Stimulated activated CD4-positive, alpha-beta T cell treated with anti-CD3 and anti-CD28 coated beads, Interleukin-4, amount 100 ng/mL, for 1 hour (primary cell): ENCODE measurements around the gene PACS1.
"Not testable (repeated sequence)": the region's sequence is repeated elsewhere in the genome, so short reads cannot be mapped to it uniquely, and the experiment has no call there.

ENCODE experiments used
- DNase-seq: peaks from one replicate; pipeline ENCODE4 v3.0.0-alpha.2; 2020

The PACS1 gene

DNA sequence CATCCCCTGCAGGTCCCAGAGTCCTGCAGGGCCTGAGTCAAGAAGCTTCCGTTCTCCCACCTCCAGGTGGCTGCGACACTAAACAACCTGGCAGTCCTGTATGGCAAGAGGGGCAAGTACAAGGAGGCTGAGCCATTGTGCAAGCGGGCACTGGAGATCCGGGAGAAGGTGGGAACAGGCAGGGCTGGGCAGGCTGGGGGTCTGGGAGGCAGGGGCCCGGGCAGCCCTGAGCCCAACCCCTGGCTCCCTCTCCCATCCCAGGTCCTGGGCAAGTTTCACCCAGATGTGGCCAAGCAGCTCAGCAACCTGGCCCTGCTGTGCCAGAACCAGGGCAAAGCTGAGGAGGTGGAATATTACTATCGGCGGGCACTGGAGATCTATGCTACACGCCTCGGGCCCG, 193.7 kb downstream of the PACS1 start:
- no peak for DNase-seq

DNA sequence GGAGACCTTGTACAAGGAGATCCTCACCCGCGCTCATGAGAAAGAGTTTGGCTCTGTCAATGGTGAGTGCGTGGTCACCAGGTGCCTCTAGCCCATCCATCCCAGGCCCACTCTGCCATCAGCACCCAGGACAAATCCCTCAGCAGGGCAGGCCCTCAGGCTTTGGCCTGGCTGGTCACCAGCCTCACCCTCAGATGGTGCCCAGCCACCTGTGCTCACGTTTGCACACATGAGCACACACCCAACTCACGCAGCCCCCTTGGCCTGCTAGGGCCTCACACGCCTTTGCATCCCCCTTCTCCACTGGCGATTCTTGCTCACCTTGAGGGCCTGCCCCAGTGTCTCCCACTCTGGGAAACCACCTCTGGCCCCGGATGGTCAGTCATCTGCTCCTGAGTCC, 194.3 kb downstream of the PACS1 start:
- DNase-seq = no peak

DNA sequence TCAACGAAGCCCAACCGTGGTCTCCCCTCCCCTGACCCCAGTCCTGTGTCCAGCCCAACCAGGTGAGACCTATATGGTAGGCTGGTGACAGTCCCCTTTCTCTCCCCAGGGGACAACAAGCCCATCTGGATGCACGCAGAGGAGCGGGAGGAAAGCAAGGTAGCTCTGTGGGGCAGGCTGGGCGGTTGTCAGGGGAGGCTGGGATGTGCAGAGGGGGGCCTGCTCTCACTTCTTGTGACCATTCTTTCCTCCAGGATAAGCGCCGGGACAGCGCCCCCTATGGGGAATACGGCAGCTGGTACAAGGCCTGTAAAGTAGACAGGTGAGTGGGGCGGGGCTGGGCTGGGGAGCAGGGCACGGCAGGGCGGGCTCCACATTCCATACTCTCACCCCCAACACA, 194.8 kb downstream of the PACS1 start:
- peak; percentile 45 for DNase-seq

DNA sequence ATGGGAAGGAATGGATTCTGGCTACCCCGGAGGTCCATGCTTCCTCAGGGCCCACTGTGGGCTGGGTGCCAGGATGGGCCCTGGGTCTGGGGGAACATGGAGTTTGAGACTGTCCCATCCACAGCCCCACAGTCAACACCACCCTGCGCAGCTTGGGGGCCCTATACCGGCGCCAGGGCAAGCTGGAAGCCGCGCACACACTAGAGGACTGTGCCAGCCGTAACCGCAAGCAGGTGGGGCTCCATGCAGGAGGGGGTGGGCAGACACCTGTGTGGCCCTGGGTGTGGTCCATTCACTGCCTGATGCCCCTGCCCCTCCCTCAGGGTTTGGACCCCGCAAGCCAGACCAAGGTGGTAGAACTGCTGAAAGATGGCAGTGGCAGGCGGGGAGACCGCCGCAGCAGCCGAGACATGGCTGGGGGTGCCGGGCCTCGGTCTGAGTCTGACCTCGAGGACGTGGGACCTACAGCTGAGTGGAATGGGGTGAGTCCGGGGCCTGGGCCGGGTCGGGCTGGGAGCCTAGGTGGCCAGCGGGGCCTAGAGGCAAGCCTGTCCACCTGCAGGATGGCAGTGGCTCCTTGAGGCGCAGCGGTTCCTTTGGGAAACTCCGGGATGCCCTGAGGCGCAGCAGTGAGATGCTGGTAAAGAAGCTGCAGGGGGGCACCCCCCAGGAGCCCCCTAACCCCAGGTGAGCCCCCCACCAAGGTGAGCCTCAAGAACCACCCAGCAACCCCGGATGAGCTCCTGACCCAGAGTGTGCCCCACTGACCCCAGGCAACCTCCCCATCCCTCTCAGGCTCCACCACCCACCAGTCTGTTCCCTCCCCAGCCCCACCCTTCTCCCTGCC, 195.7 kb downstream of the PACS1 start:
- no peak for DNase-seq

DNA sequence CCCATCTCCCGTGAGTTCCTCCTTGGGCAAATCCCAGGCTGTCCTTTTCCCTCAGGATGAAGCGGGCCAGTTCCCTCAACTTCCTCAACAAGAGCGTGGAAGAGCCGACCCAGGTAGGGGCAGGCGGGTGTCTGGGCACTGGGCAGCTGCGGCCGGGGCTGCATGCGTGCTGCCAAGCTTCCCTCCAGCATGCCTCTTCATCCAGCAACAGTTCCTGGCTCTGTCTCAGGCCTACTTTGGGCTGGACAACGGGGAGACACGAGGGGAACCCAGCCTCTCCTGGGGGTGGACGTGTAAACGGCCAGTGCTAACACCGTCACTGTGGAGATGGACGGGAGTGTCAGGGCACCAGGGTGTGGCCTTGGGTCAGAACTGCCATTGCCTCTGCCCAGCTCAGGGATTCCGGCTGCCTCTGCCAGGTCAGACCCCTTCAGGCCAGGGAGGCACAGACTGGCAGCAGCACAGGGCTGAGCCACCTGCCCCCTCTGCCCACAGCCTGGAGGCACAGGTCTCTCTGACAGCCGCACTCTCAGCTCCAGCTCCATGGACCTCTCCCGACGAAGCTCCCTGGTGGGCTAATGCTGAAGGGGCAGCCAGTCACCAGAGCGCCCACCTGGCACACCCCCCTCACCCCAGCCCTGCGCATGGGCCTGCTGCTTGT, 196.4 kb downstream of the PACS1 start:
- DNase-seq = no peak

DNA sequence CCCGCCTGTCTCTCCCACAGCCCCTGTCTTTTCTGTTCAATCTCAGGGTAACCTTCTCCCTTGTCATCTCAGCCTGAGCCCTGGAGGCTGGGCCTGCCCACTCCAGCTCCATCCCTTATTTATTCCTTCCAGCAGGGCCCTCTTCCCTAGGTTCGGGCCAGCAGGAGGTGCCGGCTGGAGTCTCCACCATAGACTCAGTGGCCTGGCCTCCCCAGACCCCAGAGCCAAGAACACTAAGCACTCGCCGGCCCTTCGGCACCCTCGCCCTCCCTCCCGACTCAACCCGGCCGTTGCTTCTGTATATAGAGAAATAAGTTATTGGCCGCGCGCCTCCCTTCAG, 196.9 kb downstream of the PACS1 start:
- DNase-seq = no peak

DNA sequence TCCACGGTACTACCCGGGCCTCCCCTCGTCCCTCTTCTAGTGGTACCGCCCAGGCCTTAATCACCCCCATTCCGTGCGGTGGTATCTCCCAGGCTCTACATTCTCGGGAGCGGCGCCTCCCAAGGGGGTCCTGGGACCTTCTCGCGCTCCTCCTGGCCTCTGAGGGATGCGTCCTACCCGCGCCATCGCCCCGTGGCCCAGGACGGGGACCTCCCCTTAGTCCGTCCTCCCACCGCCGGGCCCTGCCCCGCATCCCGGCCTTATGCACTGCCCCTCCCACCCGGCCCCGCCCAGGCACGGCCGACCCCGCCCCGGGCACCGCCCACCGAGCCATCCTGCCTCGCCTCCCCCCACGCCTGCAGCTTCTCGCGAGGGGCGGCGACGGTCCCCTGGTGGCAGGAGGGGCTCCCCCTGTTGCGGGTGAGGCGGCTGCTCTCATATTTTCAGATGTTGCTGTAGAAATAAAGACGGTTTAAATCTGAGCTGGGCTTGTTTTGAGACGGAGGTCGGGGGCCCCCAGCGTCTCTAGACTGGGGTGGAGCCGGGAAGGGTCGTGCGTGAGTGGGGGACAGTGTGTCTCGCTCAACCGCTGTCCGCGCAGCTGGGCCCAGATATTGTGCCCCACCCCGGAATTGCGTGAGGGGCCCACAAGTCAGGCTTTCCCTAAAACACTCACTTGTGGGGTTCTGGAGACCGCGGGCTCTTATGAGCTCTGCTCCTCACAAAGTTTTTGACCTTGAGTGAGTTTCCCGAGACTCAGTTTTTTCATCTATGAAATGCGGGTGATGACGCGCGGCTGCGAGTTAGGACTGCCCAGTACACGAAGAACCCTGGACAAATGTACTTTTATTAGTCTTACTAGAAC, 197.5 kb downstream of the PACS1 start:
- DNase-seq = peak; percentile 86

DNA sequence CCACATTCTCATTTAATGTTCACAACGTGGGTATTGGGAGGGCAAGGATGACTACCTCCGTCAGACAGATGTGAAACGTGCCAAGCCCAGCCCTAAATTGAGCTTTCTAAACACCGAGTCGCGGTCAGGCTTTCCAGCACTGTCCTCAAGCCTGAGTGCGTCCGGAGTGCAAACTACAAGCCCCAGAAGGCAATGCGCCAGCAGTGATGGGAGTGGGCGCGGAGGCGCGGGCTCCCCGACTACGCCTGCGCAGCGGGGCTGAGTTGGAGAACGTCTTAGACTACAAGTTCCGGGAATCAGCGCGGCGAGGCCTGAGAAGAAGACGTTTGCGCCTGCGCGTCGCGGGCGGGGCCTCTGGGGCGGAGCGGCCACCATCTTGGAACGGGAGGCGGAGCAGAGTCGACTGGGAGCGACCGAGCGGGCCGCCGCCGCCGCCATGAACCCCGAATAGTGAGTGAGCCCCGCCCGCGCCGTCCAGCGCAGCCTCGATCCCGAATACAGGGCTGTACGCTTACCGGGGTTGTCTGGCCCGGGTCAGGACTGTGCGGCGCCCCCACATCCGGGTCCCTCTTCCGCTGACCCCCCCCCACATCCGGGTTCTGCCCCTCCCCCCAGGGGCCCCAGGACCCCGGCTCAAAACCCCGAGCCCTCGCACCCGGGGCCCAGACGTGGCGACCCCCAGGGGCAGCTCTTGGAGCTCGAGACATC, 198.3 kb downstream of the PACS1 start, which contains the start of gene RAB1B:
Gene RAB1B, plus strand, starts transcription at position 396 of the 708 bp plus-strand sequence. Its CDS starts 41 bp downstream, at position 437.
- DNase-seq = peak; percentile 100

DNA sequence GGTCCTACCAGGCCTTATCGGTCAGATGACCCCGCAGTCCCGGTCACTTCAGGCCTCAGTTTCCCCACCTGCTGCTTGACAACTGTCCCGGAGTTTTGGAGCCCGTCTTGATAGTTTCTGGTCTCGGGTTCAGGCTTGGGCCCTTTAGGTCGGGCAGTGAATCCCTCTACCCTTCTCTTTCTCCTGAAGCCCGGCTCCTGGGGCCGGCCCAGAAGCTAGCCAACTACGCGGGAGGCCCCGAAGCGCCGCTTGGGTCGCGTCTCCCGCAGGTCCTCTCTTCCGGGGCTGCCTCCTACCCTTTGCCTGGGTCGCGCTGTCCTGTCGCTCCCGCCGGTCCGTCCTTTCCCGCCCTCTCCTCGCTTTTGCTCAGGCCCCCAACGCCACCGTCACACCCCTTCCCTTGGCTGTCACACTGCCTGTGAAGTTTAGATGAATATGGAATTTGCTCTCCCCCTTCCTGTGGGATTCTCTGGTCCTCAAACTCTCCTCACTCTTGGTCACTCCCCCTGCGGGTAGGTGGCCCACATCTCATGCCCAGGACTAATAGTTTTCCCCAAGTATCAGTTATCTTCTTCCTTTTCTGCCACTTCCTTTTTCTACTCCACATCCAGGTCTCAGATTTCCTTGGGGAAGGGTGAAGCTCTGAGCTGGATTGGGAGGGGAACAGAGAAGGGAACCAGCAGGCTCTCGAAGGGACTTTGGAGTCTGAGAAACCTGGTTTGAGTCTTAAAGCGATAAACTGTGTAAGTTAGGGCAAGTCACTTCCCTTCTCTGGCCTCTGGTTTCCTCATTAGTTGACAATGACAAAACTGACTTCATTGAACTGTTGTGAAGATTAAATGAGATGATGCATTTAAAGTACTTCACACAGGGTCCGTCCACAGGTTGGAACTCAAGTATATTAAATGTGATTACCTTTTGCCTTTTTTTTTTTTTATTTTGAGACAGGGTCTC, 199.2 kb downstream of the PACS1 start:
- no peak for DNase-seq

DNA sequence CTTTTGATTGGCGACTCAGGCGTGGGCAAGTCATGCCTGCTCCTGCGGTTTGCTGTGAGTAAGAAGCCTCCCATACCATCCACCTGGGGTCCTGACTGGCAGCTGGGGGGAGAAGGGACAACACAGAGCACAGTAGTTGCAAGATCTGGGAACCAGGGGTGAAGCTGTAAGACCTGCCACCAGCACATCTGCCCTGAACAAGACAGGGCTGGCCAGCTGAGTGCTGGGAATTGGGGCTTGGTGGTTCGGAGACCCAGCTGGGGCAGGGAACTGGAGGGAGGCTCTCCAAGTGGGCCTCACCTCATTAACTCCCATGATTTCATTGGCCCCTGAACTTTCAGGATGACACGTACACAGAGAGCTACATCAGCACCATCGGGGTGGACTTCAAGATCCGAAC, 201.7 kb downstream of the PACS1 start:
- DNase-seq = no peak

DNA sequence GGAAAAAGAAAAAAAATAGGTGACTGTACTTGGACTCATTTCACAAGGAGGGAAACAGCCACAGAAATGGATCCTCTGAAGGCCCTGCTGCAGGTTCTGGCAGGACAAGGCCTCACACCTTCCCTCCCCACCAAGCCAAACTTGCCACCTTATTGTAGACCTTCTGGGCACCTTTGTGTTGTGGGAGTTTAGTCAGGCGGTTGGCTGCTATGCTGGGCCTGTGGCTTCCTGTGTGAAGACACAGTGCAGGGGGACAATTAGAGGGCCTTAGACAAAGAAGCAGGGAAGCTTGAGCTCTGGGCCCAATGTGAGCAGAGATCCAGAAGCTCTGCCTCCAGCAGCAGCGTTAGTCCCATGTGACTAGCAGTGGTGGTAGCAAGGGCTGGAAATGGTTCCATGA, 202.5 kb downstream of the PACS1 start:
- DNase-seq = no peak

DNA sequence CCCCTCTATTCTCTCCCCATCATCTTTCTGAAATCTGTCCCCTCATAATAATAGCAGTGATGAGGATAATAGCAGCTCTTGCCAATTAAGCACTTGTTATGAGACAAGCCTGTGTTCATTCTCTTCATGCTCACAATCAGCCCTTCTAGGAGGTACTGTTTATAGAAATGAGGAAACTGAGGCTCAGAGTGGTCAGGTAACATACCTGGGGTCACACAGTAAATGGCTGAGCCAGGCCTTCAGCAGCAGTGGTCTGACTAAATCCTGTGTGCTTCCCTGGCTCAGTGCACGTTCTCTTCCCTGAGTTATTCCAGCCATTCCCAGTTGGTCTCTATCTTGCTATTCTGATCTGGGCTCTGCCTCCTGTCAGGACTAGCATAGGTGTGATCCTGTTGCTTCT, 204.1 kb downstream of the PACS1 start:
- no peak for DNase-seq

DNA sequence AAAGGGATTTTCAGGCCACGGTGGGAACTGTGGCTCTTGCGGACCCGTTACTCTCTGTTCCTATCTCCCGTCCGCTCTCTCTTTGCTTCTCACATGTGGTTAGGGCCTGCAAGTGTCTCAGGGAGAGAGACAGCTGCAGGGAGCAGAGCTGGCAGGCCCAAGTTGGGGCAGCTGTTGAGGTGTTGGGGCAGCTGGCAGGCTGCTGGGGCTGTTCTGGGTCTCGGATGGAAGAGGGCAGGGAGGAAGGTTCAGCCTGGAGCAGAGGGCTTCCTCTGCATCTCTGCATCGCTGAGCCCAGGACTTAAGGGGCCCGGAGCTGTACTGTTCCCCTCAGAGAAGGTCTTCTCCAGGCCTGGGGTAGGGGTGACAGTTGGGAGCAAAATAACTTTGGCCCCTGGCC, 205.3 kb downstream of the PACS1 start:
- DNase-seq = no peak

DNA sequence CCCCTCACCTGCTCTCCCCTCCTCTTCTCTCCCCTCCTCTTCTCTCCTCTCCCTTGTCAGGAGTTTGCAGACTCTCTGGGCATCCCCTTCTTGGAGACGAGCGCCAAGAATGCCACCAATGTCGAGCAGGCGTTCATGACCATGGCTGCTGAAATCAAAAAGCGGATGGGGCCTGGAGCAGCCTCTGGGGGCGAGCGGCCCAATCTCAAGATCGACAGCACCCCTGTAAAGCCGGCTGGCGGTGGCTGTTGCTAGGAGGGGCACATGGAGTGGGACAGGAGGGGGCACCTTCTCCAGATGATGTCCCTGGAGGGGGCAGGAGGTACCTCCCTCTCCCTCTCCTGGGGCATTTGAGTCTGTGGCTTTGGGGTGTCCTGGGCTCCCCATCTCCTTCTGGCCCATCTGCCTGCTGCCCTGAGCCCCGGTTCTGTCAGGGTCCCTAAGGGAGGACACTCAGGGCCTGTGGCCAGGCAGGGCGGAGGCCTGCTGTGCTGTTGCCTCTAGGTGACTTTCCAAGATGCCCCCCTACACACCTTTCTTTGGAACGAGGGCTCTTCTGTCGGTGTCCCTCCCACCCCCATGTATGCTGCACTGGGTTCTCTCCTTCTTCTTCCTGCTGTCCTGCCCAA, 206.0 kb downstream of the PACS1 start:
- DNase-seq = no peak

DNA sequence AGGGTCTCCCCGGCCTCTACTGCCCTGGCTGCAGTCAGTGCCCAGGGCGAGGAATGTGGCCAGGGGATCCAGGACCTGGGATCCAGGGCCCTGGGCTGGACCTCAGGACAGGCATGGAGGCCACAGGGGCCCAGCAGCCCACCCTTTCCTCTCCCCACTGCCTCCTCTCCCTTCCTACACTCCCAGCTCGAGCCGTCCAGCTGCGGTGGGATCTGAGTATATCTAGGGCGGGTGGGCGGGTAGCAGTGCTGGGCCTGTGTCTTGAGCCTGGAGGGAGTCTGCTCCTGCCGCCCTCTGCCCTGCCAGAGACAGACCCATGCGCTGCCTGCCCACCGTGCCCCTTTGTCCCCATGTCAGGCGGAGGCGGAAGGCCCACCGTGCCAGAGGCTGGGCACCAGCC, 206.5 kb downstream of the PACS1 start:
- not testable (repeated sequence) for DNase-seq

DNA sequence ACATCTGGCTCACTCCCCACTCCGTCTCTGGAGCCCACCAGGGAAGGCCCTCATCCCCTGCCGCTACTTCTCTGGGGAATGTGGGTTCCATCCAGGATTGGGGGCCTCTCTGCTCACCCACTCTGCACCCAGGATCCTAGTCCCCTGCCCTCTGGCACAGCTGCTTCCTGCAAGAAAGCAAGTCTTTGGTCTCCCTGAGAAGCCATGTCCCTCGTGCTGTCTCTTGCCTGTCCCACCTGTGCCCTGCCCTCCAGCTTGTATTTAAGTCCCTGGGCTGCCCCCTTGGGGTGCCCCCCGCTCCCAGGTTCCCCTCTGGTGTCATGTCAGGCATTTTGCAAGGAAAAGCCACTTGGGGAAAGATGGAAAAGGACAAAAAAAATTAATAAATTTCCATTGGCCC, 207.0 kb downstream of the PACS1 start:
- not testable (repeated sequence) for DNase-seq

DNA sequence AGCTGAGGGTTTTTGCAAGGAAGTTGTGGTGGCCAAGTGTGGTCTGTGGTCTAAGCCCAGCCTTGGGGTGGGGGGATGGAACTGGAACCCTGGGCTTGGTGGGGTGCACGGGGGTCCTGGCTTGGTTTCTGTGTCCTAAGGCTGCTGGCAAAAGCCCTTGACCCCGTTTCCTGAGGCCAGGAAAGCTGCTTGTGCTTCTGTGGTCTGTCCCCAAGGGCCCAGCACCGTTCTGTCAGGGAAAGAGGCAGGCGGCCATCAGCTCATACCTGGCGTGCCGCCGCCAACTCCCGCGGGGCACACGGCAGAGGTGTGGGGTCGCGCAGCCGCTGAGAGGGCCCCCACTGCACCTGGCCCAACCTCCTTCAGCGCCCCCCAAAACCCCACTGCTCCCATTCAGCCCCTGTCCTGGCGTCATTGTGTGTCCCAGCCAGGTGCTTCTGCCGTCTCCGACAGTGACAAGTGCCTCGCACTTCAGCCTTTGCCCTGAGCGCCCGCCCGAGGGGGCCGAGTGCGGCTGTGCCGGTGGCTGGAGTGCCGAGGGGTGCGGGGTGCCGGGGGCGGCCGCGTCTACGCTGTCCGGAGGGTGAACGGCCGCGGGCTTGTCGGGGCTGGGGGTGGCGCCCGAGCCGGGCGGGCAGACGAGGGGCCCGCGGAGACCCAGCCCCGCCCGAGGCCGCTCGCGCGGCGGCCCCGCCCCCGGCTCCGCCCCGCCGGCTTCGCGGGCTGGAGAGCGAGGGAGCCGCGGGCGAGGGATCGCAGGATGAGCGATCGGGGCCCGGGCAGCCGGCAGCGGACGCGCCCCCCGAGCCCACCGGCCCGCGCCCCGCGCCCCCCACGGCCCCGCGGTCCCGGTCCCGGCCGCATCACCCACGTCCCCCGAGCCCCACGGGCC, 207.6 kb downstream of the PACS1 start, which contains the start of gene CNIH2:
Gene CNIH2, plus strand, starts transcription at position 705 of the 892 bp plus-strand sequence. CDS start 282 bp downstream, outside the sequence.
- peak; percentile 61 for DNase-seq

DNA sequence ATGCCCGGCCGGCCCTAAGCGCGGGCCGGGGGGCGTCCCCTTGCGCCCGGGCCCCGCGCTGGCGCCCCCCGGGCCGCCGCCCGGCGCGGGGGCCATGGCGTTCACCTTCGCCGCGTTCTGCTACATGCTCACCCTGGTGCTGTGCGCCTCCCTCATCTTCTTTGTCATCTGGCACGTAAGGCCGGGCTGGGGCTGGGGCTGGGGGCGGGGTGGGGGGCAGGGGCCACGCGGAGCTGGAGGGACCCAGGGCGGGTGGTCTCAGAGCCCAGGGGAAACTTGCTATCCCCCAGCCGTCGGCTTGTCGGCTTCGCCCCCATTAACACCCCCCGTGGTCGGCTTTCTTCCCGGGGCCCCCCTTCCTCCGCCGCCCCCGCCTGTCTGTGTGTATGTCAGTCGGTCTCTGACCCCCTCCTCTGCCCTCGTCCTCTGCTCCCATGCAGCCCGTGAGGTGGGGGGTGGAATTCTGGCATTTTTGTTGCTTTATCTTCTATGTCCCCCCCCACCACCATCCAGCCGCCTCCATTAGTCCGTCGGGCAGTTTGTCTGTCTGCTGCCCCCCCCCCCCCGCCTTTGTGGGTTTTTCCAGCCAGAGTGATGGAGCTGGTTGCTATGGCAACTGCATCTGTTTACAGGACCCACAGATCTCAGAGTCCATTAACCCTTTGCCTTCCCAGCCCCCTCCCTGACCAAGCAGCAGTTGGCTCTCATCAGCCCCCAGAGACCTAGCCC, 208.5 kb downstream of the PACS1 start:
- no peak for DNase-seq

DNA sequence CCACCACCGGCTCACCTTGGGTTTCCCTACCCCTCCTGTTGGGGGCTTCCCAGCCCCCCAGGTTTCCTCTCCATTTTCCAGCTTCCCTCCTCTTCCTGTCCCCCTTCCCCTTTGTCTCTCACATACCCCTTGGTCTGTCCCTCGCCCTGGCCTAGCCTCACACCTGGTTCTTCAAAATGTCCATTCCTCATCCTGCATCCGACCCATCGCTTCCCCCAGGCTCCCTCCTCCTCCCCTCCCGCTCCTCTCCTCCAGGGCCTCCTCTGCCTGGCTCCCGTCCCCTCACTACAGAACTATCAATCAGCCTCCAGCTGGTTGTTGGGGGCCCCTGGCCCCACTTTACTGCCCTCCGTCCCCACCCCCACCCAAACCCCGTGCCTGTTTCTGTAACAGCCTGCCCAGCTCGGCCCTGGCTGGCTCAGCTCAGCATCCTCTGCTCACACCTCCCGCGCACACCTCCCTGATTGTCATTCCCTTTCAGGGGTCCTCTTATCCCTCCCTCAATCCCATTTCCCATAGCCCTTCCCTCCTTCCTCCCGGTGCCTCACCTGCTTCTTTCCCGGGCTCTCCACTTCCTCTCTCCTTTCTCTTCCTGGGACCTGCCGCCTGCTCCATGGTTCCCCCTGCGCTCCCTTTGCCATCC, 209.1 kb downstream of the PACS1 start:
- no peak for DNase-seq
